Measurements from ENCODE around the gene ABCF3.

ABCF3 gene

DNA sequence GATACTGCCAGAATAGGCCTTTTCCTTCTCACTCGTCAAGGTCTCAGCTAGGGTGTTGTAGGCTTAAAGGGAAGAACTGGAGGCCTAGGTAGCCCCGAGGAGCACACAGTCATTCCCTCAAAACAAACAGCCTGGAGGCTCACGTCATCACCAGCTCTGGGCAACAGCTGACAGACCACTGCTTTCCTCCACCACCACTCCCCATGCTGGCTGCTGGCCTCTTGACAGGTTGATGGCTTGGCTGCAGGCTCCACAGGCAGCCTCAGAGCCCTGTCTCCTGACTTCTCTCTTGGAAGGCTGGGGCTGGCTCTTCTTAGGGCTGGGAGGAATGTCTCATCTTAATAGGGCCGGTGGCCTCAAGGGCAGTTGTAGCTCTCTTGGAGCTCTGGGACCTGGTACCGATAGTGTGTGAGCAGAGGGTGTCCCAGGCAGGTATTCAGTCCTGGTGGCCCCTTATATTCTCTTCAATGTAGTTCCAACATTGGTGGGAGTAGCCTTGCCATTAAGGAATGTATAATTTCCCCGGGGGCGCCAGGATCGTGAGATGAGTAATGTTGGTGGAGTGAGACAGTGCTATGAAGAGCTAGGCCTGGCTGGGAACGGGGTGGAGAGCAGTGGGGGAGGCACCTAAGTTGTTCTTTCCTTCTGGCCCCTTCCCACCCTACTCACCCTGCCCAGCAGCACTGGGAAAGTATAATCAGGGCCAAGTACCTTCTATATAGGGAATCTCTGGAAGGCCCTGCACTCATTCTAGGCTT, 17.5 kb upstream of the ABCF3 start:
- DNase-seq = no peak

DNA sequence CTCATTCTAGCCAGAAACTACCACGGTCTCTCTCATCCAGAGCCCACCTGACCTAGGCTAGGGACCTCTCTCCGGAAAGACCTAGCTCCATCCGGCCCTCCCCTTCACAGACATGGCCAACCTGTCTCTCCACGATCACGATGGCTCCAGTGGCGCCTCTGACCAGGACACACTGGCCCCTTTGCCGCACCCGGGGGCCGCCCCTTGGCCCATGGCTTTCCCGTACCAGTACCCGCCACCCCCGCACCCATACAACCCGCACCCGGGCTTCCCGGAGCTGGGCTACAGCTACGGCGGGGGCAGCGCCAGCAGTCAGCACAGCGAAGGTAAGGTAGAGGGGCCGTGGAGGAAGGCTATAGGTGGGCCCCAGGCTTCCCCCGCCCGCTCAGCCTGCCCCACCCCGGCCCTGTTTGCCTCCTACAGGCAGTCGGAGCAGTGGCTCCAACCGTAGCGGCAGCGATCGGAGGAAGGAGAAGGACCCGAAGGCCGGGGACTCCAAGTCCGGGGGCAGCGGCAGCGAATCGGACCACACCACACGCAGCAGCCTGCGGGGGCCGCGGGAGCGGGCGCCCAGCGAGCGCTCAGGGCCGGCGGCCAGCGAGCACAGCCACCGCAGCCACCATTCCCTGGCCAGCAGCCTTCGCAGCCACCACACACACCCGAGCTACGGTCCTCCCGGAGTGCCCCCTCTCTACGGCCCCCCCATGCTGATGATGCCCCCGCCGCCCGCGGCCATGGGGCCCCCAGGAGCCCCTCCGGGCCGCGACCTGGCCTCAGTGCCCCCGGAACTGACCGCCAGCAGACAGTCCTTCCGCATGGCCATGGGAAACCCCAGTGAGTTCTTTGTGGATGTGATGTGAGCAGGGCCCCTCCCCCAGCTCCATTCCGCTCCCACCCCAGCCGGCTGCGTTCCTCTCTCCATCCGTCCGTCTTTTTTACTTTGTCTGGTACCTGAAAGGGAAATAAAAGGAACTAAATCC, 15.8 kb upstream of the ABCF3 start:
- DNase-seq = no peak

DNA sequence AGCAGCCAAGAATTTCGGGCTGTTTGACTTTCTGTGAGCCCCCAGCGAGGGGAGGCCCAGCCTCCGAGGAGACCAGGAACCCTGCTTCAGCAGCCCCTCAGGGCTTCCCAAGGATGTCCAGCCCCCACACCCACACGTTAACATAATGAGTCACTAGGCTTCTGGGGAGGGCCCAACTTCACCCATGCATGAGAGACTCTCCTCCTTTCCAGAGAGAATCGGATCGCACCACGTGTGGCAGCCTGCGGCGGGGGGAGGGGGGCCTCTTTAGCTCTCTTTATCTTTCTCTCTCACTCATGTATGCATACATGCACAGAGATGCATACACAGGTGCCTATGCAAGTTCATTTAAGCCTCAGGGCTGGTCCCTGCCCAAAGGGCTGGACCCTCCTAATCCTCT, 14.4 kb upstream of the ABCF3 start:
- no peak for DNase-seq

DNA sequence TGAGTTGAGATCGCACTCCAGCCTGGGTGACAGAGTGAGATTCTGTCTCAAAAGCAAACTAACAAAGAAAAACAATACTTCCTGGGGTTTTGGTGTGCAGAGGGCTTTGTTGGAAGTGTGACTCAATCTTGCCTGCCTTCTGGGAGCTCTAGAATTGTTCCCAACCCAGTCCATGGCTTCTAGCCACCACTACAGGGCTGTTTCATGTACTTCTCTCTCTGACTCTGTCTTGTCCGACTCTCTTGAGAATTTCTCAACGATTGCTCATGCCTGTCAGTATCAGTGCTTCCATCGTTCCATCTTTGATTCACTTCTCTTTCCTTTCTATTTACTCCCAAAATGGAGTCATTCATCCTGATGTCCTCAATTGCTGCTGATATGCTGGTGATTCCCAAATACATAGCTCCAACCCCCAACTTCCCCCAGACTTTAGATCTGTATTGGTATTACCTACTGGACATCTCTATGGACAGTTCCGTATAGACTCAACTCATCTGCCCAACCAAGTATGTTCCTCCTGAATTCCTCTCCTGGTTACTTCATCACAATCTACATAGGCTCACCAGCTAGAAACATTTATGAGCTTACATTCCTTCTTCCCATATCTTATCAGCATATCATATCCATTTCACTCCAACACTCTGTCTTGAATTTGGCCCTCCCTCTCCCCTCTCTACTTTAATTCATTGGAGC, 13.2 kb upstream of the ABCF3 start:
- DNase-seq = no peak

DNA sequence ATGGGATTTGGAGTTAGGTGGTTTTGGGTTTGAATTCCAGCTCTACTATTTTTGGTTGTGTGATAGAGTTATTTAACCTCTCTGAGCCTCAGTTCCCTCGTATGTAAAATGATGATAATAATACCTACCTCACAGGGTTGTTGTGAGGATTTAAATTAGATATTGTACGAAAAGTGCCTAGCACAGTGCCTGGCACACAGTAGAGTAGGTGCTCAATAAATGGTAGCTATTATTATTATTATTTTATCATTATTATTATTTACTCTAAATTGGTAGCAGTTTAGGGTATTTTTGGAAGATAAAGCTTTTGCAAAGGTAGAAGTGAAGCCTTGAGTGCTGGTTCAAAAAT, 12.7 kb upstream of the ABCF3 start:
- DNase-seq = no peak

DNA sequence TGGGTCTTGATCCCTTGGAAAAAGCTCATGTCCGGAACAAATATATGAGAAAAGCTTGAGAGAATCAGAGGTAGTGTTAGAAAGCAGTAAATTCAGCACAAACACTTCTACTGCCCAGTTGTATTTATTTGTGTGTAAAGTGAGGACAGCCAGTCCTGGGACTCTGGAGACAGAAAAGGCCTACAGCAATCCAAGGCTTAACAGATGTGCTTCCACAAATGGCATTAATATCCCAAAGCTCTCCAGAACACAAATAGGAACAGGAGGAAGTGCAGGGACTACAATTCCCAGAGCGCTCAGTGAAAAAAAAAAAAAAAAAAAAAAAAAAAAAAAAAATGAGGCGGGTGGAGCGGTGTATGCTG, 11.7 kb upstream of the ABCF3 start:
- DNase-seq = no peak

DNA sequence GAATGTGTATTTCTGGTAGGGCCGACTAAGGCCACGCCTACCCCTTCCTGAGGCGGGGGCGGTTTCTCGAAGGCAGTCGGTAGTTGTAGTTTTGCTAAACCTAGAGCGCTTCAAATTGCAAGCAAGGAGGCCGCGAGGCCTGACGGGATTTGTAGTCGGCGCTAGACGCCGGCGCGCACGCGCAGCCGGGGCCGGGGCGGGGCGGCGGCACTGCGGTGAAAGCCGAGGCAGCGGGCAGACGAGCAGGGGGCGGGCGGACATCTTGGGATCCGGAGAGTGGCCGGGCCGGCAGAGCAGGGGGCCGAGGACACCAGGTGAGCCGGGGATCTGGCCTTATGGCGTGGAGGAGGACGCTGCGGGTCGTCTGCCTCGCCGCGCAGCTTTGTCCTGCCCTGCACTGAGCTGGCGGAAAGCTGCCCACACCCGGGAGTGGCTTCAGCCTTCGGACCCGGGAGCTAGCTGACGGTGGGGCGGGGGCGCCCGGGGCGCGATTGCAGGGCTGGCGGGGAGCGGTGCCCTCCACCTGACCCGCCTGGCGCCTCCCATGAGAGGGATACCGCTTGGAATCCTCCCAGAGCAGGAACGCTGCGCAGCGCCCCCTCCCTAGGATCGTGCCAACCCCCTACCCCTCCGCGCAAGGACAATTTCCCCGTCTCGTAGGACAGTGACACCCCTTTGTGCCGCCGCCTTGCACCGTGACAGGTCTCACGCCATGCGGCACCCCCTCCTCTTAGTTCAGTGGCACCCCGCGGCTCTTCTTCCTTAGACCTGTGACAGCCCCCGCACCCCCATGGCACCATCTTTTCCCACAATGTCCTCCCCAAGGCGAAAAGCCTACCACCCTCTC, 11.1 kb upstream of the ABCF3 start, which contains the start of gene AP2M1:
Gene AP2M1 (plus strand): TSS at position 210 of the 847 bp plus-strand sequence. CDS start 2,139 bp downstream, outside the sequence.
- DNase-seq = peak; percentile 97

DNA sequence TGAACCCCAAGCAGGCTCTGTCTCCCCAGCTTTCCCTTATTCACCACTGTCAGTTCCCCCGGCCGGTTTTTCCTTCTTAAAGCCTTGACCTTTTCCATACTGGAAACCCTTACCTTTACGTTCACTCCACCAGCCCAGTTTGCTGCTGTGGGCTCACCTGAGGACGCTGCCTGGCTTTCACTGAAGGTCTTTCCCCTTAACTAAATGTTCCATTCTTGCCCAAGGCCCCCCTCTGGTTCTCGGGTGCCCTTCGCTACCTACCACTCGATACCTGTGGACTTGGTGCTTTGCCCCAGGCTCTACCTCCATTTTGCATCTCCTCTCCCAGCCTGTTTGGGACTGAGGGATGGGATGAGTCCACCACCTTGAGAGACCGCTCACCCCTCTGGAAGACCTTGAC, 10.5 kb upstream of the ABCF3 start:
- DNase-seq = no peak

DNA sequence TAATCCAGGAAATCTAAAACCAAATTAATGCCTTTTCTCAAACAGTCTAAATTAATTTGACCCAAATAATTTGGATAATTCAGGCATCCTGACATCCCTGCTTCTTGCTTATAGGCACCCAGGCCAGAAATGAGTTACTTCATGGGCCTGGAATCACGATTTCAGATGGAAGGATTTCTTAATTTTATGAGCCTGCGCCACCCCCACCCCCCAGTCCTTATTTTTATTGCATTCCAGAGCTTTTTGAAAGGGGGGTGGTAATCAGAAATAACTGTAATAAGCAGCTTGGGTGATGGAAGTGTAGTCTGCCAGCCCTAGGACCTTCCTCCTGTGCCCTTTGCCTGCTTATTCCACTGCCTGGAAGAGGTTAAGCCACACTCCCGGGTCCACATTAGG, 10.0 kb upstream of the ABCF3 start:
- DNase-seq = no peak

DNA sequence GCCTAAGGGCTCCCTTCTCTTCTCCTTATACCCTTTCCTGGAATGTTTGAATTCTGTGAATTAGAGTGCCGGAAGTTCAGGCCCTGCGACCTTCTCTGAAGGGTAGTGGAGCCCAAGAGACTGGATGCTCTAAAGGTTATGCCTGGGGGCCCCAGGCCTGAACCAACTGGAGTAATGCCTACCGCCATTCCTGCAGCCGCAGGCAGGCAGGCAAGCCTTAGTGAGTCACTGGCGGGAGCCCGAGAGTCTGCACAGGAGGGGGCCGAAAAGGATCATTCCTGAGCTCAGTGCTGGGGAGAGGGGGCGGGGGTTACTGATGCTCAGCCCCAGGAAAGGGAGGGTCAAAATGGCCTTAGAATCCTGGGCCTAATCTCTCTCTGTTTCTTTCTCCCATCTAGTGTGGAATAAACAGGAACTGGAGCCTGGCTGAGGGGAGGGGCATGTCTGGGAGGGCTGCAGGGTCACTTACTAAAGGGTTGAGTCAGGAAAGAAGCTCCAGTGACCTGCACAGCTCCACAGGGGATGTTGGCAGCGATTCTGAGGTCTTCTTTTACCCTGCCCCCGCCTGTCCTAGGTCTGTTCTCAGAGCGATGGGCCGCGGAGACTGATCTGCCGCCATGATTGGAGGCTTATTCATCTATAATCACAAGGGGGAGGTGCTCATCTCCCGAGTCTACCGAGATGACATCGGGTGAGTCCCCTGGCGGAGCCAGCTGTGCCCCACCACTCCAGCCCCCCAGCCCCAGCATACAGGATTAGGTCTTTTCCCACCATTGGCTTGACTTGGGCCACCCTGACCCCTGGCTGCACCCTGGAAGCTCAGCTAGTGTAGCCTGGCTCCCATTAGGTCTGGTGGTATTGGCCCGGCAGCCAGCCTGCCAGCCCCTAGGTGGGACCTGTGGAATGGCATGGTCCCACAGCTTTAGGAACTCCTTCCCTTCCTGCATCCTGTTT, 9.3 kb upstream of the ABCF3 start:
- DNase-seq = no peak

DNA sequence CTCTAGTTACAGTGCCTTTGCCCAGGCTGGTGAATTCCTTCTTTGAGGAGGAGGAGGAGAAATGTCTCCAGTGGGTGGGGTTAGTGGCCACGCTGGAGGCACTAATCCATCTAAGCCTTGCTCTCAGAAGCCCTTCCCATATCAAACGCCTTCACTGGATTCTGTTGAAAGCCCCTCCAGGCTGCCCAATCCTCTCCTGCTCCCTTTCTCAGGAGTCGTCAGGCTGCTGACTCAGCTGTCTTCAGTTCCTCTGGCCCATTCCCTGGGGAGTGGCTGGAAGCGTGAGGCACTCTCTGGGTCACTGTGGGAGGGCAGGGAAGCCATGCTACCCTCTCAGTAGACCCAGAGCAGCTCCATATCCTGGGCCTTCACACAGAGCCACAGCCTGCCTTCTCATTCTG, 8.7 kb upstream of the ABCF3 start:
- DNase-seq = no peak

DNA sequence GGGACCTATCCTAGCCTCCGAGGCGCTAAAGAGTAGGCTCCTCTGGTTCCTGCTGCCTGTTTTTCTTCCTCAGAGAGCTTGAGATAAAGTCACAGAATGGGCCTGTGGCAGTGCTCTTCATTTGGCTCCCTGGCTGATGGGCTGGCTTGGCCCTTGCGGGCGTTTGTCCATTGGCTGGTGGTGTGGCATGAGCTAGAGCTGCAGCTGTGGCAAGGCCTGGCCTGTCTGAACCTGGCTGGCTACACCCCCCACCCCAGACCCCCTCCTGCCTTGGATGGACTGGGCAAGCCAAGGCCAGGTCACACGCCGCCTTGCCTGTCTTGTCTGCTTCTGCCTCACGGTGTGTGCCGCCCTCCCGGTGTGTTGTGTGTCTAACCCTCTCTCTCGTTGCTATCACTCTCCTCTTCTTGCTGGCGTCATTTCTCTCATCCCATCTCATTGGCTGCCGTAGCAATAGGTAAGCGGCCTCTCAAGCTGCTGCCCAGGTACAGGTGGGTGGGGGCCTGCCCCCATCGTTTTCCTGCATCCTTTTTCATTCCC, 8.2 kb upstream of the ABCF3 start:
- no peak for DNase-seq

DNA sequence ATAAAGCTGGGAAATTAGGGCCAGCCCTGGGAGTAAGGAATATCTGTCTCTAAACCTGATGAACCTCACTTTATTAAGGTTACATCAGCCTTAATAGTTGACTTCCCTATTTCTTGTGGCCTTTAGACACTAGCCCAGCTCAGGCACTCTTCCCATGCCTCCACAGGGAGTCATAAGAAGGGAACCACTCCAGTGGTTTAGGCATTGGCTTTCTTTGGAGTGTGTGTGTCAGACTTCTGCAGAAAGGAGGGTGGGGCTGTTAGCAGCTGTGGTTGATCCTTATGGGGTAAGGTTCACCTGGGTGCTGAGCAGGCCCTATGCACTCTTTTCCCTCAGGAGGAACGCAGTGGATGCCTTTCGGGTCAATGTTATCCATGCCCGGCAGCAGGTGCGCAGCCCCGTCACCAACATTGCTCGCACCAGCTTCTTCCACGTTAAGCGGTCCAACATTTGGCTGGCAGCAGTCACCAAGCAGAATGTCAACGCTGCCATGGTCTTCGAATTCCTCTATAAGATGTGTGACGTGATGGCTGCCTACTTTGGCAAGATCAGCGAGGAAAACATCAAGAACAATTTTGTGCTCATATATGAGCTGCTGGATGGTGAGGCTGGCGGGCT, 7.4 kb upstream of the ABCF3 start:
- DNase-seq = no peak

DNA sequence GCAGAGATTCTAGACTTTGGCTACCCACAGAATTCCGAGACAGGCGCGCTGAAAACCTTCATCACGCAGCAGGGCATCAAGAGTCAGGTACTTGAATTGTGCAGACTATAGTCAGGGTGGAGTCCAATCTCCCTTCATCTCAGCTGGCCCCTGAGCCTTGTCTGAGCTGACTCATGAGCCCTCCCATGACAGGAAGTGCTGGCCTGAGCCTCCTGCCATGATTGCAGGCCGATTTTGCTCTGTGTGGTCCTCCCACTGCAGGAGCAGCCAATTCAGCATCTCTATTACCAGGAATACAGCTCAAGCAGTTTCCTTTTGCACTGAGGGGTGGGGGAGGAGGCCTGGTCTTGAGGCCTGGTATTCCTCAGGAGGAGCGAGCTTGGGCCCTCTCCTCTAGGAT, 5.8 kb upstream of the ABCF3 start:
- DNase-seq = no peak

DNA sequence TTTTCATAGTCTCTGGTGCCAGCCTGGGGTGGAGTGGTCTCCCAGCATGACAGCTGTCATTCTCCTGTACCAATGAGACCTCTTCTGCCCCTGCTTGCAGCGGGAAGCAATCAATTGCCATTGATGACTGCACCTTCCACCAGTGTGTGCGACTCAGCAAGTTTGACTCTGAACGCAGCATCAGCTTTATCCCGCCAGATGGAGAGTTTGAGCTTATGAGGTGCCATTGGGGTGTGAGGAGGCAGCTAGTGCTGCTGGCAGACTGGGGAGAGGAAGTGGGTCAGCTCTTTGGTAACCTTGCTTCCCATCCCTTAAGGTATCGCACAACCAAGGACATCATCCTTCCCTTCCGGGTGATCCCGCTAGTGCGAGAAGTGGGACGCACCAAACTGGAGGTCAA, 4.4 kb upstream of the ABCF3 start:
- no peak for DNase-seq

DNA sequence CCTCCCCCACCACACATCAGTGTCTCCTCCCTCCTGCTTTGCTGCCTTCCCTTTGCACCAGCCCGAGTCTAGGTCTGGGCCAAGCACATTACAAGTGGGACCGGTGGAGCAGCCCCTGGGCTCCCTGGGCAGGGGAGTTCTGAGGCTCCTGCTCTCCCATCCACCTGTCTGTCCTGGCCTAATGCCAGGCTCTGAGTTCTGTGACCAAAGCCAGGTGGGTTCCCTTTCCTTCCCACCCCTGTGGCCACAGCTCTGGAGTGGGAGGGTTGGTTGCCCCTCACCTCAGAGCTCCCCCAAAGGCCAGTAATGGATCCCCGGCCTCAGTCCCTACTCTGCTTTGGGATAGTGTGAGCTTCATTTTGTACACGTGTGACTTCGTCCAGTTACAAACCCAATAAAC, 2.3 kb upstream of the ABCF3 start:
- no peak for DNase-seq

DNA sequence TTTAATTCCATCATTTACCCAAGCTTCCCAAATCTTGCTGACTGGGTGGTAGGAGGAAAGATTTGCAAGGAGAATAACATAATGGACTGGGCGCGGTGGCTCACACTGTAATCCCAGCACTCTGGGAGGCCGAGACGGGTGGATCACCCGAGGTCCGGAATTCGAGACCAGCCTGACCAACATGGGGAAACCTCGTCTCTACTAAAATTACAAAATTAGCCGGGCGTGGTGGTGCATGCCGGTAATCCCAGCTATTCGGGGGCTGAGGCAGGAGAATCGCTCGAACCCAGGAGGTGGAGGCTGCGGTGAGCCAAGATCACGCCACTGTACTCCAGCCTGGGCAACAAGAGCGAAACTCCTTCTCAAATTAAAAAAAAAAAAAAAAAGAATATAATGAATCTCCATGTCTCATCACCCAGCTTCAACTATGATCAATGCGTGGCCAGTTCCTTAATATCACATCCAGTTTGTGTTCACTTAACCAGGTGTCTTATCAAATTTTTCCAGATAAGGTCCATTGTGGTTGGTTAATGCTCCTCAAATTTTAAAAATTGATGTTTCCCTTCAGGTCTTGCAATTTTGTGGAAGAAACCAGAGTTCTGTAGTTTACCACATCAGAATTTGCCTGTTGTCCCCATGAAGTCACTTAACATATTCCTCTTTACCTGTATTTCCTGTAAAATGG, 1.3 kb upstream of the ABCF3 start:
- no peak for DNase-seq

DNA sequence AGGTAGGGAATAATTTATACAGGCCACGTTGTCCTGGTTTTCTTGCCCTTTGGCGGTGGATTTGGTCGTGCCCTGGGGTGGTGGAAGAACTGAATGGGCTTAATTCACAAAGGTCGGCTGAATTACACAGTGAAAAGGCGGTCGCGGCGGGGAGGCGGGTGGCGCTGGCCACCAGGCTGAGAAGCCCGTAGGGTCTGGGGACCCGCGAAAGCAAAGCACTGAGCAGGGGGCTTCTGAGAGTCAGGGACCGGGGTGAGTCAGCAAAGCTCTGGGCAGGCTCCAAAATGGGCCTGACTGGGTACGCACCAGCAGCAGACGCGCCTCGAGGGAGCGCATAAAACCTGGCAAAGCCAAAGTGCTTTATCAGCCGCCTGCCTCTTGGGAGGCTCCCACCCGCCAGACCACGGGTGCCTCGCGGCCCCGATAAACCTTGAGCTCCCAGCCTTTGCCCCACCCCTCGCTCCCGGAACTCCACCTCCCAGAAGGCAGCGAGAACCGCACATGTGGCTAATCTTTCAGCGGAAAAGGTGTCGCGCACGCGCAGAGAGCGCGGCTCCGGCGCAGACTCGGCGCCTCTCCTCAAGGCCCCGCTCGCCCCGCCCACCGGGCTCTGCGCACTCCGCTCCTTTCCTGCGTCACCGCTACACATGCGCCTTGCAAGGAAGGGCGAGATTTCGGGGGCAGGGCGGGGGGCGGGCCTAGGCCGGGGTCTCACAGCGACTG, 377 bp upstream of the ABCF3 start:
- peak; percentile 99 for DNase-seq

DNA sequence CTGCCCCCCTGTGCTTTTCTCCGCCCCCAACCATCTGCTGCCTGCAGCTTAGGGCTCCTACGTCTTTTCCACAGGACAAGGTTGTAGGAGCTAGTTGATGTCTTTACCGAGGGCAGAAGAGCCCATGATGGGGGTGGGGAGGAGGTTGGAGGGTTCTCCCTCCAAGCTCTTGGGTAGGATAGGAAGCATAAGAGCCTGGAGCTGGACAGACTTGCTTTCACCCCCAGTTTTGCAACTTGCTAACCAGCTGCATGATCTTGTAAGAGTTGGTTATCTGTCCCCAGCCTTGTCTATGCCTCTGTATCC, 856 bp downstream of the ABCF3 start:
- no peak for DNase-seq

DNA sequence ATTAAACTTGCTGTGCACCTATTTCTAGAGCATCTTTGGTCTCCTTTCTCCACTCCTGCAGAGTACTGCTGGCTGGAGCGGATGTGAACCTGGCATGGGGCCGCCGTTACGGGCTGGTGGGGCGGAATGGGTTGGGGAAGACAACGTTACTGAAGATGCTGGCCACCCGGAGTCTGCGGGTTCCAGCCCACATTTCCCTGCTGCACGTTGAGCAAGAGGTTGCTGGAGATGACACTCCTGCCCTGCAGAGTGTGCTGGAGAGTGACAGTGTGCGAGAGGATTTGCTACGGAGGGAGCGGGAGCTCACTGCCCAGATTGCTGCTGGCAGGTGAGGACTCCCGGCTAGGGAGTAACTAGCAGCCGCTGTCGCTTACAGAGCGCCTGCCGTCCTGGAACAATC, 2.1 kb downstream of the ABCF3 start:
- no peak for DNase-seq

All from stimulated activated CD4-positive, alpha-beta T cell treated with anti-CD3 and anti-CD28 coated beads, Interleukin-4, amount 100 ng/mL, for 1 hour (primary cell).